PC-3 (cell line): Measurements from ENCODE around the gene TSPEAR. TPM values are rescaled to one million over a fixed set of nuclear protein-coding genes. Genes with fewer than 3 reads are reported as not detected.

Experiments used
- ATAC-seq: fragments of 200-7000 bp; cut with Tn5 transposase; 2 replicates; pipeline ENCODE4 v1.9.1; 2020; ENCODE audit warnings: mild to moderate bottlenecking, moderate library complexity
- BruUV-seq: library from RNA; stranded (reverse); fragments of 400-500 nt; replicated peaks from 2 replicates; lab custom pipeline; 2021; lab: Mats Ljungman, UMichigan
- CTCF ChIA-PET: fragments of 300-600 bp; sonication (Branson Sonifier 250); formaldehyde crosslinking; loops from one replicate; lab custom pipeline; 2022; ENCODE audit warnings: antibody characterized with exemption; lab: Charles Lee
- POLR2A ChIA-PET: fragments of 300-600 bp; sonication (Branson Sonifier 250); formaldehyde crosslinking; loops from one replicate; lab custom pipeline; 2022; ENCODE audit warnings: antibody characterized with exemption; ENCODE audit not compliant: unreplicated experiment; lab: Charles Lee
- DNase-seq: peaks from one replicate; pipeline ENCODE4 v3.0.0-alpha.2; 2015
- H2AFZ ChIP-seq: fragments of 300-600 bp; sonication (generic); 2 replicates; pipeline ENCODE4 v1.6.0; 2016; ENCODE audit warnings: antibody characterized with exemption, low read length
- H3F3A ChIP-seq: fragments of 300-600 bp; sonication (generic); one replicate; pipeline ENCODE4 v1.6.0; 2017; ENCODE audit warnings: antibody characterized with exemption, low read length, control low read depth, mild to moderate bottlenecking; ENCODE audit not compliant: unreplicated experiment
- H3K27ac ChIP-seq: fragments of 300-600 bp; sonication (generic); 2 replicates; pipeline ENCODE4 v1.5.1; 2016; ENCODE audit warnings: mild to moderate bottlenecking, low read length
- H3K27me3 ChIP-seq: fragments of 300-600 bp; sonication (generic); 2 replicates; pipeline ENCODE4 v1.6.1; 2016; ENCODE audit warnings: low read length, mixed read lengths
- H3K36me3 ChIP-seq: fragments of 300-600 bp; sonication (generic); 2 replicates; pipeline ENCODE4 v1.6.1; 2016; ENCODE audit warnings: low read depth, mixed run types, low read length, mixed read lengths
- H3K4me1 ChIP-seq: fragments of 300-600 bp; sonication (generic); 2 replicates; pipeline ENCODE4 v1.5.1; 2016; ENCODE audit warnings: low read length; ENCODE audit not compliant: insufficient read depth
- H3K4me2 ChIP-seq: fragments of 300-600 bp; sonication (generic); 2 replicates; pipeline ENCODE4 v1.6.0; 2016; ENCODE audit warnings: low read length
- H3K4me3 ChIP-seq: fragments of 300-600 bp; sonication (generic); 2 replicates; pipeline ENCODE4 v1.5.1; 2016; ENCODE audit warnings: mild to moderate bottlenecking, low read length, mixed read lengths
- H3K79me2 ChIP-seq: fragments of 300-600 bp; sonication (generic); 2 replicates; pipeline ENCODE4 v1.6.1; 2017; ENCODE audit warnings: low read length, mixed read lengths
- H3K9ac ChIP-seq: fragments of 300-600 bp; sonication (generic); 2 replicates; pipeline ENCODE4 v1.6.0; 2016; ENCODE audit warnings: mild to moderate bottlenecking, low read length
- H3K9me2 ChIP-seq: fragments of 300-600 bp; sonication (generic); replicated peaks from 2 replicates; pipeline ENCODE4 v1.6.1; 2016; ENCODE audit warnings: mixed run types, low read length, mixed read lengths
- H3K9me3 ChIP-seq: fragments of 300-600 bp; sonication (generic); 2 replicates; pipeline ENCODE4 v1.6.1; 2016; ENCODE audit warnings: low read length, mixed read lengths
- H4K20me1 ChIP-seq: fragments of 300-600 bp; sonication (generic); 2 replicates; pipeline ENCODE4 v1.6.1; 2016; ENCODE audit warnings: low read length, mixed read lengths
- EZH2 ChIP-seq: fragments of 300-600 bp; sonication (generic); IDR thresholded peaks from one replicate; pipeline ENCODE4 v1.6.1; 2017; ENCODE audit warnings: antibody characterized with exemption, mild to moderate bottlenecking, low read length; ENCODE audit not compliant: unreplicated experiment
- EZH2phosphoT487 ChIP-seq: fragments of 300-600 bp; sonication (generic); IDR thresholded peaks from 2 replicates; pipeline ENCODE4 v1.6.1; 2018; ENCODE audit warnings: mild to moderate bottlenecking, antibody characterized with exemption, low read length, borderline replicate concordance
- intact Hi-C: fragments of 100-400 bp; cut with micrococcal nuclease; formaldehyde crosslinking; loops from 2 replicates; pipeline ENCODE4 v1.9.0; 2023
- total RNA-seq: library from RNA; depleted of rRNA; stranded (reverse); fragments of >200 nt; gene quantifications from 2 replicates; pipeline ENCODE4 v1.2.3, GENCODE V29; 2014
- TF ChIP-seq, protein P1 (sequence below): fragments of 300-600 bp; sonication (generic); conservative IDR thresholded peaks from 2 replicates; pipeline ENCODE4 v1.5.1; 2017; ENCODE audit warnings: antibody characterized with exemption, low read depth, mild to moderate bottlenecking, low read length

The TSPEAR gene
- total RNA-seq, 1 experiment from 2014 or later: 2.1 TPM

DNA sequence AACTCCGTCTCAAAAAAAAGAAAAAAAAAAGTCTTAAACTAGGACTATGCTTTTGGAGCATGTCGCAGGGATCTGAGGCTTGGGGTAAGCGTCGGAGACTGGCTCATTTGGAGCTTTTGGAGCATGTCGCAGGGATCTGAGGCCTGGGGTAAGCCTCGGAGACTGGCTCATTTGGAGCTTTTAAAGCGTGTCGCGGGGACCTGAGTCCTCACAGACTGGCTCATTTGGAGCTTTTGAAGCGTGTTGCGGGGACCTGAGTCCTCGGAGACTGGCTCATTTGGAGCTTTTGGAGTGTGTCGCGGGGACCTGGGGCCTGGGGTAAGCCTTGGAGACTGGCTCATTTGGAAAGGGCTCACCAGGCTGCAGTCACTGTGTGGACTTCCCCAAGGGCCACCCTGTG lies 13.6 kb upstream of the TSPEAR start:
- ATAC-seq: no peak
- CTCF ChIA-PET: no interaction called here

DNA sequence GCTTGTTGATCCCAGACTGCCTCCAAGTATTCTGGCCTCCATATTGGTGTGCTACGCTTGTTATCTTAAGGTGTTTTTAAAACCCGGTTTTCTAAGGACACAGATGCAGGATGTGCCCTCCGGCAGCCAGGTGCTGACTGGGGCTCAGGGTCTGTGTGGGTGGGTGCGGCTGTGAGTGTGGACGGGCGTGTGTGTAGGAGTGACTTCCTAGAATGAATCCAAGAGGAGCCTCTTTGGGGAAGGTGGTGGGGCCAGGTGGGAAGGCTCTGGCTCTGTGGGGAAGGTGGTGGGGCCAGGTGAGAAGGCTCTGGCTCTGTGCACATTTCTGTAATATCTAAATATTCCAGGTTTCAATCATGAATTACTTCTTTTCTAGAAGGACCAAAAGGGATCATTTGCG lies 12.8 kb upstream of the TSPEAR start:
- BruUV-seq: no TSS peak
- TF ChIP-seq, protein P1, sequence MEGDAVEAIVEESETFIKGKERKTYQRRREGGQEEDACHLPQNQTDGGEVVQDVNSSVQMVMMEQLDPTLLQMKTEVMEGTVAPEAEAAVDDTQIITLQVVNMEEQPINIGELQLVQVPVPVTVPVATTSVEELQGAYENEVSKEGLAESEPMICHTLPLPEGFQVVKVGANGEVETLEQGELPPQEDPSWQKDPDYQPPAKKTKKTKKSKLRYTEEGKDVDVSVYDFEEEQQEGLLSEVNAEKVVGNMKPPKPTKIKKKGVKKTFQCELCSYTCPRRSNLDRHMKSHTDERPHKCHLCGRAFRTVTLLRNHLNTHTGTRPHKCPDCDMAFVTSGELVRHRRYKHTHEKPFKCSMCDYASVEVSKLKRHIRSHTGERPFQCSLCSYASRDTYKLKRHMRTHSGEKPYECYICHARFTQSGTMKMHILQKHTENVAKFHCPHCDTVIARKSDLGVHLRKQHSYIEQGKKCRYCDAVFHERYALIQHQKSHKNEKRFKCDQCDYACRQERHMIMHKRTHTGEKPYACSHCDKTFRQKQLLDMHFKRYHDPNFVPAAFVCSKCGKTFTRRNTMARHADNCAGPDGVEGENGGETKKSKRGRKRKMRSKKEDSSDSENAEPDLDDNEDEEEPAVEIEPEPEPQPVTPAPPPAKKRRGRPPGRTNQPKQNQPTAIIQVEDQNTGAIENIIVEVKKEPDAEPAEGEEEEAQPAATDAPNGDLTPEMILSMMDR: no peak
- TF ChIP-seq EZH2phosphoT487 (no peak), EZH2 (no peak)
- H3K27ac ChIP-seq: no peak overlapping the region
- CTCF ChIA-PET: no interaction called here
- H3K27me3 ChIP-seq: no peaks in the 10 kb centered on the region
- H2AFZ ChIP-seq: no peak overlapping the region
- no peak overlapping the region for H3K4me3 ChIP-seq
- ATAC-seq: no peak
- no peak overlapping the region for H3K4me2 ChIP-seq
- intact Hi-C loops: no loop called here
- no peaks in the 10 kb centered on the region for H3K9me2 ChIP-seq
- POLR2A ChIA-PET: no interaction called here
- H3K79me2 ChIP-seq: no peaks in the 10 kb centered on the region
- no peaks in the 10 kb centered on the region for H3K36me3 ChIP-seq
- DNase-seq: no peak
- H3K4me1 ChIP-seq: no peaks in the 10 kb centered on the region
- no peaks in the 10 kb centered on the region for H3K9me3 ChIP-seq
- H3F3A ChIP-seq: no peaks in the 10 kb centered on the region
- no peak overlapping the region for H3K9ac ChIP-seq
- H4K20me1 ChIP-seq: no peaks in the 10 kb centered on the region

More for the DNA sequence above, 13.6 kb upstream of the TSPEAR start:
- Histone ChIP-seq H3K4me3 (no peak overlapping the region), H3K27me3 (no peaks in the 10 kb centered on the region), H3K4me1 (no peaks in the 10 kb centered on the region), H3K4me2 (no peak overlapping the region), H3K9me2 (no peaks in the 10 kb centered on the region), H3K27ac (no peak overlapping the region), H4K20me1 (no peaks in the 10 kb centered on the region), H3K36me3 (no peaks in the 10 kb centered on the region), H3K9ac (no peak overlapping the region), H3K79me2 (no peaks in the 10 kb centered on the region), H2AFZ (no peak overlapping the region), H3K9me3 (no peaks in the 10 kb centered on the region), H3F3A (no peaks in the 10 kb centered on the region)
- intact Hi-C loops: no loop called here
- TF ChIP-seq, protein P1: no peak
- TF ChIP-seq EZH2phosphoT487 (no peak), EZH2 (no peak)
- no peak for DNase-seq
- BruUV-seq: no TSS peak
- POLR2A ChIA-PET: no interaction called here

DNA sequence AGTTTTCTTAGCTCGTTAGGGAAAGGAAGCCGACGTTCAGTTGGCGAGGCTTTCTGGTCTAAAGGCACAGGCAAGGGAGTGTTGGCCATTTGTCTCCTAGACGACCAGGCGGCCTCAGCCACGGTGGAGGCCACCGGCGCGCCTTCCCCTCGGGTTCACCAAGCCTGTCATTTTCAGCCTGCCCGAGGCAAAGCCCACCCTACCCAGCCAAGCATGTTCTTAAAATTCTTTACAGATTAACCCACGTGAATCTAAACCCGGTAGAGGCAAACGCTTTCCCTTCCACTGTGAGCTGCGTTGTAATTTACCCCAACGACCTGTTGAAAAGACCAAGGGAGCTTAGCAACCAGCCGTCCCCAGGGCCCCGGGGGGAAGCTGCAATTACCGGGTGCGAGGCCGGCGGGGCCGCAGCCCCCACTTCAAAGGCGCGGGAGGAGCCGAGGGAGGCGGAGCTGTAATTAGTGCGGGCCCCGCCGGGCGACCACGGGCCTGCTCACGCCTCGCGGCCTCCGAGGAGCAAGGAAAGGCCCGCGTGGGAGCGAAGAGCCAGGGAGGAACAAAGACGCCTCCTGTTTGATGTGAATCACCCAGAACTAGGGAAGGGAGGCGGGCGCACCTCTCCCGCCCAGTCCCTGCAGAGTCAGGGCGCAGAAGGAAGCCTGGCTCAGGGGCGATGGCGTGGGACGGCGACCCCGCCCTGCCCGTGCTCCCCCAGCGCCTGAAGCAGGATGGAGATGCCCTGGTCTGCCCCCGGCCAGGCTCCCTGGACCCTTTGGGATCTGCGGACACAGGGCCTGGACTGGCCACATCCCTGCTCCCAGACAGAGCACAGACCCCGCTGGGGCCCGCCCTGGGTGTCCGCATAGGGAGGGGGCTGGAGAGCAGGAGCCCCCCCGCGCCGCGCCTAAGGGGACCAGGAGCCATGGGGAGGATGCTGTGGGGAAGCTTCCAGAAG lies 12.1 kb upstream of the TSPEAR start:
- ATAC-seq (no peak), DNase-seq (no peak)
- Histone ChIP-seq H3K4me3 (no peak overlapping the region), H3K4me1 (no peaks in the 10 kb centered on the region), H2AFZ (no peak overlapping the region), H3K4me2 (no peak overlapping the region), H3K27ac (no peak overlapping the region), H3F3A (no peaks in the 10 kb centered on the region), H3K9me3 (no peaks in the 10 kb centered on the region), H3K27me3 (no peaks in the 10 kb centered on the region), H3K36me3 (no peaks in the 10 kb centered on the region), H3K79me2 (no peaks in the 10 kb centered on the region), H3K9me2 (no peaks in the 10 kb centered on the region), H3K9ac (no peak overlapping the region), H4K20me1 (no peaks in the 10 kb centered on the region)
- intact Hi-C loops: no loop called here
- ChIA-PET POLR2A (interaction anchor here (0.5 kb wide), 1 partner anchor 10 kb away, joined by 4 read pairs; no protein-coding TSS in a partner anchor), CTCF (no interaction called here)
- BruUV-seq: no TSS peak
- TF ChIP-seq EZH2: no peak
- TF ChIP-seq, protein P1: no peak
- TF ChIP-seq EZH2phosphoT487: no peak
